Ovary (tissue), 9 donors: ENCODE measurements around the gene COL6A2. TPM values are rescaled to one million over a fixed set of nuclear protein-coding genes. Genes with fewer than 3 reads are reported as not detected.

Experiments used
- DNase-seq, 5 donors: peaks; one replicate each; pipeline ENCODE4 v3.0.0-alpha.2; 2019 to 2020
- H3K27ac ChIP-seq, 2 donors: fragments of 200-600 bp; one replicate each; pipeline versions ENCODE4 v1.5.1 to v1.8.0; 2019 to 2022
- H3K27me3 ChIP-seq: fragments of 200-600 bp; one replicate; pipeline ENCODE4 v1.8.0; 2022
- H3K36me3 ChIP-seq: fragments of 200-600 bp; sonication (generic); one replicate; pipeline ENCODE4 v1.5.1; 2019
- H3K4me1 ChIP-seq: one replicate; pipeline ENCODE4 v1.8.1; 2013; ENCODE audit warnings: mild to moderate bottlenecking, moderate library complexity; ENCODE audit not compliant: insufficient read depth
- H3K4me3 ChIP-seq: fragments of 200-600 bp; sonication (generic); one replicate; pipeline ENCODE4 v1.5.1; 2017
- H3K9me3 ChIP-seq, 2 donors: fragments of 200-600 bp in 1 of 2; sonication (generic) in 1 of 2; one replicate each; pipeline versions ENCODE4 v1.5.1 to v1.8.1; 2013 to 2019; ENCODE audit warnings: mild to moderate bottlenecking in 1 of 2, moderate library complexity in 1 of 2
- EP300 ChIP-seq: sonication (generic); formaldehyde crosslinking; IDR thresholded peaks from one replicate; pipeline ENCODE4 v1.6.1; 2017; ENCODE audit warnings: antibody characterized with exemption
- POLR2A ChIP-seq: fragments of 450-650 bp; IDR thresholded peaks from one replicate; pipeline ENCODE4 v1.6.1; 2017; ENCODE audit warnings: antibody characterized with exemption, mild to moderate bottlenecking, moderate library complexity
- WGBS, 3 donors: extraction: QIAGEN DNeasy Blood & Tissue Kit in 1 of 3; methylation state at CpG; one replicate each; pipeline versions ENCODE4 v1.1.5 to v1.1.7; 2013 to 2017; 5-methylcytosine and 5-hydroxymethylcytosine counted together
- intact Hi-C, 4 donors: fragments of 100-400 bp; cut with DNase I; formaldehyde crosslinking; loops; one replicate each; pipeline versions ENCODE4 v1.11.0 to v1.15.1; 2022 to 2023
- polyA plus RNA-seq, 2 donors: library from polyadenylated mRNA; stranded (reverse); fragments of 200-250 nt in 1 of 2; fragments of 350-450 nt in 1 of 2; fragmentation: Illumina TruSeq in 1 of 2; extraction: RNeasy Lipid Tissue Mini Kit (QIAGEN cat#74804) in 1 of 2; gene quantifications; one replicate each; pipeline ENCODE4 v1.2.3, GENCODE V29; 2013 to 2014
- total RNA-seq, 7 donors: library from RNA; depleted of rRNA in 2 of 7; stranded (reverse); fragments of >200 nt in 2 of 7; fragmentation: NEBNext Ultra II Directional in 3 of 7; extraction: Animal tissue kit (Norgen Biotek cat#: 25700) in 3 of 7; gene quantifications; one replicate each; pipeline versions ENCODE4 v1.1.0 to v1.2.4, GENCODE V29; 2016 to 2023
- TF ChIP-seq, protein P1 (sequence below), 3 donors: fragments of 450-650 bp in 2 of 3; fragments of 200-600 bp in 1 of 3; IDR thresholded peaks; one replicate each; pipeline versions ENCODE4 v1.5.1 to v1.8.0; 2016 to 2022; ENCODE audit warnings: antibody characterized with exemption in 3 of 3, mild to moderate bottlenecking in 1 of 3
- donor health status: DM: no; HTN: no; CAD: no; lungs with moderate emphysema.
- donor health status: DM: no; HTN: no; CAD: no.
- donor health status: Bipolar disorder and iron deficiency.
- donor health status: DM: yes; HTN: yes; CAD: no.
- donor health status: DM: no; HTN: no; CAD: no.
- donor health status: DM: yes; HTN: yes; CAD: no.

The COL6A2 gene
- total and polyA plus RNA-seq, 9 donors, result 50.9 to 1,092 (median 818) TPM

- H3K9me3 ChIP-seq, result no peaks in the 10 kb centered on the region
- WGBS, 3 donors, result 75 to 82% (median 80%) methylated on average over 47 of the region's 47 CpGs
- TF ChIP-seq EP300, result no peak
- TF ChIP-seq POLR2A, result no peak
- TF ChIP-seq, protein P1, sequence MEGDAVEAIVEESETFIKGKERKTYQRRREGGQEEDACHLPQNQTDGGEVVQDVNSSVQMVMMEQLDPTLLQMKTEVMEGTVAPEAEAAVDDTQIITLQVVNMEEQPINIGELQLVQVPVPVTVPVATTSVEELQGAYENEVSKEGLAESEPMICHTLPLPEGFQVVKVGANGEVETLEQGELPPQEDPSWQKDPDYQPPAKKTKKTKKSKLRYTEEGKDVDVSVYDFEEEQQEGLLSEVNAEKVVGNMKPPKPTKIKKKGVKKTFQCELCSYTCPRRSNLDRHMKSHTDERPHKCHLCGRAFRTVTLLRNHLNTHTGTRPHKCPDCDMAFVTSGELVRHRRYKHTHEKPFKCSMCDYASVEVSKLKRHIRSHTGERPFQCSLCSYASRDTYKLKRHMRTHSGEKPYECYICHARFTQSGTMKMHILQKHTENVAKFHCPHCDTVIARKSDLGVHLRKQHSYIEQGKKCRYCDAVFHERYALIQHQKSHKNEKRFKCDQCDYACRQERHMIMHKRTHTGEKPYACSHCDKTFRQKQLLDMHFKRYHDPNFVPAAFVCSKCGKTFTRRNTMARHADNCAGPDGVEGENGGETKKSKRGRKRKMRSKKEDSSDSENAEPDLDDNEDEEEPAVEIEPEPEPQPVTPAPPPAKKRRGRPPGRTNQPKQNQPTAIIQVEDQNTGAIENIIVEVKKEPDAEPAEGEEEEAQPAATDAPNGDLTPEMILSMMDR (IDR thresholded peaks at IDR 0.05), result no peak
- no peaks in the 10 kb centered on the region for H3K36me3 ChIP-seq
- H3K4me1 ChIP-seq, result no peaks in the 10 kb centered on the region
- intact Hi-C loops, result no loop called here
- no peak overlapping the region for H3K4me3 ChIP-seq
- DNase-seq, result peak in 4 of 5 donors; percentile 21 to 47 (median 38)
- no peak overlapping the region for H3K27ac ChIP-seq
- H3K27me3 ChIP-seq, result no peaks in the 10 kb centered on the region
These were observed 28.0 kb downstream of the COL6A2 start for GRCh38 chr21:46125846-46126301.

- H3K36me3 ChIP-seq, result no peaks in the 10 kb centered on the region
- DNase-seq, result peak; percentile 14 to 44 (median 26)
- H3K4me1 ChIP-seq, result no peaks in the 10 kb centered on the region
- no peak for TF ChIP-seq EP300
- no peak for TF ChIP-seq POLR2A
- TF ChIP-seq, protein P1 (IDR thresholded peaks at IDR 0.05), result no peak
- no peak overlapping the region for H3K27ac ChIP-seq
- no peaks in the 10 kb centered on the region for H3K27me3 ChIP-seq
- H3K9me3 ChIP-seq, result no peaks in the 10 kb centered on the region
- 66 to 76% (median 73%) methylated on average over 31 to 32 of the region's 32 CpGs for WGBS, 3 donors
- no peak overlapping the region for H3K4me3 ChIP-seq
- intact Hi-C loops, result no loop called here
These were observed 28.7 kb downstream of the COL6A2 start for GRCh38 chr21:46126309-46127238.

- no peak overlapping the region for H3K4me3 ChIP-seq
- no peaks in the 10 kb centered on the region for H3K36me3 ChIP-seq
- H3K9me3 ChIP-seq, result no peaks in the 10 kb centered on the region
- peak; percentile 12 to 50 (median 31) for DNase-seq
- H3K27ac ChIP-seq, result no peak overlapping the region
- no peaks in the 10 kb centered on the region for H3K27me3 ChIP-seq
- TF ChIP-seq POLR2A, result no peak
- TF ChIP-seq, protein P1 (IDR thresholded peaks at IDR 0.05), result no peak
- intact Hi-C loops, result no loop called here
- H3K4me1 ChIP-seq, result no peaks in the 10 kb centered on the region
- 79 to 82% (median 81%) methylated on average over 40 of the region's 40 CpGs for WGBS, 3 donors
These were observed 29.6 kb downstream of the COL6A2 start for GRCh38 chr21:46127239-46128105.
